Measurements from ENCODE around the gene SOWAHB. TPM values are rescaled to one million over a fixed set of nuclear protein-coding genes. Genes with fewer than 3 reads are reported as not detected.

Gene SOWAHB
- polyA plus RNA-seq, 1 of the 3 experiments (the other 2 are of a cell fraction): 0.05 TPM

- no peaks in the 10 kb centered on the region for H3K4me1 ChIP-seq (ENCODE audit: control insufficient read depth in 1 of 2, insufficient read depth in 2 of 2, low read depth in 1 of 2, low read length in 1 of 2)
- CTCF ChIA-PET: no interaction called here
- no peak for TF ChIP-seq RXRA (IDR thresholded peaks at IDR 0.05; ENCODE audit: borderline replicate concordance, low read depth)
- TF ChIP-seq CTCF (IDR thresholded peaks at IDR 0.05): no peak
- TF ChIP-seq TEAD4 (IDR thresholded peaks at IDR 0.05; ENCODE audit: borderline replicate concordance, insufficient read depth): no peak
- TF ChIP-seq ELF1 (IDR thresholded peaks at IDR 0.05): no peak
- no peak for TF ChIP-seq MAX (IDR thresholded peaks at IDR 0.05; ENCODE audit: low read depth)
- no peak for TF ChIP-seq FOSL2 (IDR thresholded peaks at IDR 0.05; ENCODE audit: borderline replicate concordance, low read depth)
- TF ChIP-seq CHD2 (IDR thresholded peaks at IDR 0.05; ENCODE audit: low read length, partially characterized antibody): no peak
- no peak for TF ChIP-seq REST (IDR thresholded peaks at IDR 0.05; ENCODE audit: low read depth, low read length)
- TF ChIP-seq TAF1 (IDR thresholded peaks at IDR 0.05; ENCODE audit: borderline replicate concordance, low read depth, low read length): no peak
- no peak for TF ChIP-seq FOXM1 (IDR thresholded peaks at IDR 0.05; ENCODE audit: low read depth)
- TF ChIP-seq USF2 (IDR thresholded peaks at IDR 0.05; ENCODE audit: borderline replicate concordance, low read depth, low read length): no peak
- no peak for TF ChIP-seq IRF3 (IDR thresholded peaks at IDR 0.05; ENCODE audit: low read depth, low read length)
- TF ChIP-seq USF1 (IDR thresholded peaks at IDR 0.05; ENCODE audit: borderline replicate concordance, low read depth): no peak
- no peak for TF ChIP-seq RFX5 (IDR thresholded peaks at IDR 0.05; ENCODE audit: low read length)
- no peak for TF ChIP-seq MXI1 (IDR thresholded peaks at IDR 0.05; ENCODE audit: low read depth, low read length)
- H2AFZ ChIP-seq (ENCODE audit: low read depth): no peak overlapping the region
- no peaks in the 10 kb centered on the region for H3K79me2 ChIP-seq (ENCODE audit: insufficient read depth)
- no peak for DNase-seq
- H3K9me3 ChIP-seq: no peaks in the 10 kb centered on the region
- no peaks in the 10 kb centered on the region for H3K27me3 ChIP-seq (ENCODE audit: insufficient read depth)
- no peak overlapping the region for H3K4me2 ChIP-seq
- no peak overlapping the region for H3K27ac ChIP-seq (ENCODE audit: low read depth in 2 of 2, low read length in 1 of 2)
- no peaks in the 10 kb centered on the region for H3F3A ChIP-seq (replicated peaks; ENCODE audit: insufficient read depth)
- H3K36me3 ChIP-seq (replicated peaks in 1 of 2; ENCODE audit: control insufficient read depth in 1 of 2, insufficient read depth in 2 of 2, low read length in 1 of 2): no peaks in the 10 kb centered on the region
- POLR2A ChIA-PET: no interaction called here
- H3K9ac ChIP-seq: no peak overlapping the region
- 96% methylated on average over 1 of the region's 1 CpG for WGBS (ENCODE audit: low lambda C conversion rate)
- no peaks in the 10 kb centered on the region for H3K9me2 ChIP-seq
- H4K20me1 ChIP-seq (ENCODE audit: insufficient read depth): no peaks in the 10 kb centered on the region
- no peak overlapping the region for H3K4me3 ChIP-seq (ENCODE audit: low read depth in 2 of 2, low read length in 1 of 2)
These were observed 11.8 kb upstream of the SOWAHB start for GRCh38 chr4:76909711-76910110.

Measured in SK-N-SH (cell line).